SK-N-SH (cell line): ENCODE measurements around the gene PRF1. TPM values are rescaled to one million over a fixed set of nuclear protein-coding genes. Genes with fewer than 3 reads are reported as not detected.

Source experiments
- CTCF ChIA-PET: fragments of 300-600, 350-600 bp; formaldehyde crosslinking; extraction: SDS; loops from one replicate; lab custom pipeline; 2021; lab: Yijun Ruan, JAX
- POLR2A ChIA-PET: fragments of 350-600 bp; sonication (Branson Sonifier 250); formaldehyde crosslinking; extraction: SDS; loops from one replicate; lab custom pipeline; 2020; ENCODE audit warnings: antibody characterized with exemption, inconsistent platforms; lab: Yijun Ruan, JAX
- DNase-seq: peaks from one replicate; pipeline ENCODE4 v3.0.0; 2012
- H2AFZ ChIP-seq: fragments of 200-600 bp; sonication (generic); 2 replicates; pipeline ENCODE4 v1.8.1; 2016; ENCODE audit warnings: antibody characterized with exemption, mild to moderate bottlenecking, low read depth
- H3F3A ChIP-seq: fragments of 200-600 bp; sonication (generic); replicated peaks from 2 replicates; pipeline ENCODE3; 2016; ENCODE audit warnings: antibody characterized with exemption, mild to moderate bottlenecking; ENCODE audit not compliant: insufficient read depth
- H3K27ac ChIP-seq, 2 experiments: fragments of 200-500 bp in 1 of 2; fragments of 200-600 bp in 1 of 2; sonication (Bioruptor generic) in 1 of 2; sonication (generic), shearing (Covaris generic) in 1 of 2; 2 replicates each; pipeline versions ENCODE4 v1.5.1 to v1.6.1; 2014 to 2016; ENCODE audit warnings: low read depth in 2 of 2, inconsistent platforms in 1 of 2, low read length in 1 of 2, mild to moderate bottlenecking in 1 of 2, mixed read lengths in 1 of 2
- H3K27me3 ChIP-seq: fragments of 200-600 bp; sonication (generic), shearing (Covaris generic); 2 replicates; pipeline ENCODE4 v1.6.1; 2016; ENCODE audit warnings: mixed run types; ENCODE audit not compliant: insufficient read depth
- H3K36me3 ChIP-seq, 2 experiments: fragments of 200-500 bp in 1 of 2; fragments of 200-600 bp in 1 of 2; sonication (Bioruptor generic) in 1 of 2; sonication (generic) in 1 of 2; replicated peaks in 1 of 2; 2 replicates each; pipeline versions ENCODE3 to v1.5.1; 2014 to 2016; ENCODE audit warnings: low read length in 1 of 2, mild to moderate bottlenecking in 1 of 2; ENCODE audit not compliant: insufficient read depth in 2 of 2, control insufficient read depth in 1 of 2
- H3K4me1 ChIP-seq, 2 experiments: fragments of 200-500 bp in 1 of 2; fragments of 200-600 bp in 1 of 2; sonication (Bioruptor generic) in 1 of 2; sonication (generic), shearing (Covaris generic) in 1 of 2; 2 replicates each; pipeline versions ENCODE4 v1.5.1 to v1.6.1; 2014 to 2016; ENCODE audit warnings: low read depth in 1 of 2, low read length in 1 of 2, mixed run types in 1 of 2; ENCODE audit not compliant: insufficient read depth in 2 of 2, control insufficient read depth in 1 of 2
- H3K4me2 ChIP-seq: fragments of 200-600 bp; sonication (generic), shearing (Covaris generic); 2 replicates; pipeline ENCODE4 v1.6.1; 2017; ENCODE audit warnings: mixed run types
- H3K4me3 ChIP-seq, 2 experiments: fragments of 200-500 bp in 1 of 2; fragments of 200-600 bp in 1 of 2; sonication (Bioruptor generic) in 1 of 2; sonication (generic), shearing (Covaris generic) in 1 of 2; 2 replicates each; pipeline versions ENCODE4 v1.5.1 to v1.8.1; 2014 to 2016; ENCODE audit warnings: low read depth in 2 of 2, inconsistent platforms in 1 of 2, low read length in 1 of 2, mild to moderate bottlenecking in 1 of 2, mixed read lengths in 1 of 2, moderate library complexity in 1 of 2
- H3K79me2 ChIP-seq: fragments of 200-600 bp; sonication (generic); 2 replicates; pipeline ENCODE4 v1.8.1; 2017; ENCODE audit warnings: mild to moderate bottlenecking; ENCODE audit not compliant: insufficient read depth
- H3K9ac ChIP-seq: fragments of 200-600 bp; sonication (generic); 2 replicates; pipeline ENCODE4 v1.6.1; 2017; ENCODE audit warnings: mixed run types
- H3K9me2 ChIP-seq: fragments of 200-600 bp; sonication (generic); 2 replicates; pipeline ENCODE4 v1.6.1; 2017; ENCODE audit warnings: mixed run types
- H3K9me3 ChIP-seq: fragments of 200-600 bp; sonication (generic); 2 replicates; pipeline ENCODE4 v1.6.1; 2017; ENCODE audit warnings: mixed run types, mild to moderate bottlenecking, moderate library complexity
- H4K20me1 ChIP-seq: fragments of 200-600 bp; sonication (generic); 2 replicates; pipeline ENCODE4 v1.6.1; 2017; ENCODE audit warnings: mild to moderate bottlenecking, mixed run types; ENCODE audit not compliant: insufficient read depth
- CTCF ChIP-seq: fragments of 200-600 bp; sonication (generic); IDR thresholded peaks from 2 replicates; pipeline ENCODE4 v1.6.1; 2017; ENCODE audit warnings: antibody characterized with exemption, mild to moderate bottlenecking, moderate library complexity
- EP300 ChIP-seq, 2 experiments: IDR thresholded peaks; 2 replicates each; pipeline versions ENCODE4 v1.4.0 to v1.6.1; 2012; ENCODE audit warnings: borderline replicate concordance in 1 of 2, low read depth in 1 of 2, low read length in 1 of 2
- EZH2phosphoT487 ChIP-seq: fragments of 200-600 bp; sonication (generic); IDR thresholded peaks from 2 replicates; pipeline ENCODE4 v1.6.1; 2017; ENCODE audit warnings: low read depth, mixed run types, mild to moderate bottlenecking, antibody characterized with exemption, moderate library complexity, borderline replicate concordance
- FOXJ3 ChIP-seq: sonication (generic); formaldehyde crosslinking; IDR thresholded peaks from 2 replicates; pipeline ENCODE4 v1.5.1; 2020; ENCODE audit warnings: mild to moderate bottlenecking, missing genetic modification reagents
- FOXM1 ChIP-seq: IDR thresholded peaks from 2 replicates; pipeline ENCODE4 v1.4.0; 2012; ENCODE audit warnings: low read depth, mild to moderate bottlenecking
- GATA2 ChIP-seq: sonication (generic); formaldehyde crosslinking; IDR thresholded peaks from 2 replicates; pipeline ENCODE4 v1.5.0; 2020; ENCODE audit warnings: mild to moderate bottlenecking, missing genetic modification reagents
- MXI1 ChIP-seq: IDR thresholded peaks from 2 replicates; pipeline ENCODE4 v1.6.1; 2012; ENCODE audit warnings: mild to moderate bottlenecking, low read depth, low read length, improper control_type of control experiment
- PBX3 ChIP-seq: IDR thresholded peaks from 2 replicates; pipeline ENCODE4; 2012
- RAD21 ChIP-seq: IDR thresholded peaks from 2 replicates; pipeline ENCODE4 v1.6.1; 2012; ENCODE audit warnings: mild to moderate bottlenecking, low read length
- RCOR1 ChIP-seq: fragments of 150-350 bp; IDR thresholded peaks from 2 replicates; pipeline ENCODE4 v1.6.1; 2017; ENCODE audit warnings: antibody characterized with exemption, low read length
- RFX5 ChIP-seq: IDR thresholded peaks from 2 replicates; pipeline ENCODE4 v1.6.1; 2012; ENCODE audit warnings: mild to moderate bottlenecking, improper control_type of control experiment, low read length
- RXRA ChIP-seq: IDR thresholded peaks from 2 replicates; pipeline ENCODE4 v1.4.0; 2012; ENCODE audit warnings: low read depth, mild to moderate bottlenecking, borderline replicate concordance
- WGBS: methylation state at CpG from one replicate; pipeline ENCODE4 v1.1.6; 2017; ENCODE audit warnings: low lambda C conversion rate; 5-methylcytosine and 5-hydroxymethylcytosine counted together
- polyA plus RNA-seq, 3 experiments: library from polyadenylated mRNA; depleted of rRNA; stranded (reverse); fragments of >200 nt; gene quantifications; 2 replicates each; pipeline ENCODE4 v1.2.3, GENCODE V29; 2012
- TF ChIP-seq, protein P1 (sequence below): fragments of 150-350 bp; IDR thresholded peaks from 2 replicates; pipeline ENCODE4 v1.6.1; 2017; ENCODE audit warnings: antibody characterized with exemption, low read length, low read depth, borderline replicate concordance

Gene PRF1
- polyA plus RNA-seq, 1 of the 3 experiments (the other 2 are of a cell fraction): not detected

- Histone ChIP-seq H3K36me3 (no peaks in the 10 kb centered on the region), H3K9ac (no peak overlapping the region), H2AFZ (no peak overlapping the region), H3K4me1 (peaks cover 0 to 27% of the 10 kb centered on the region in 2 experiments; a peak in 1 of 4 replicates), H3K9me3 (no peaks in the 10 kb centered on the region), H3K4me3 (no peak overlapping the region), H3K4me2 (no peak overlapping the region), H3K27ac (no peak overlapping the region), H4K20me1 (no peaks in the 10 kb centered on the region), H3K27me3 (no peaks in the 10 kb centered on the region), H3K9me2 (no peaks in the 10 kb centered on the region), H3F3A (no peaks in the 10 kb centered on the region), H3K79me2 (no peaks in the 10 kb centered on the region)
- CTCF ChIA-PET: interaction anchor here (0.6 to 1.0 kb wide), 2 partner anchors 166 to 329 kb away, joined by 3 read pairs; no protein-coding TSS in a partner anchor
- POLR2A ChIA-PET: no interaction called here
- DNase-seq: no peak
- 90% methylated on average over 11 of the region's 11 CpGs for WGBS
- TF ChIP-seq RCOR1: no peak
- no peak for TF ChIP-seq EZH2phosphoT487
- TF ChIP-seq FOXJ3: no peak
- TF ChIP-seq RAD21: no peak
Measured at GRCh38 chr10:70573599-70574506, 28.7 kb downstream of the PRF1 start.

DNA sequence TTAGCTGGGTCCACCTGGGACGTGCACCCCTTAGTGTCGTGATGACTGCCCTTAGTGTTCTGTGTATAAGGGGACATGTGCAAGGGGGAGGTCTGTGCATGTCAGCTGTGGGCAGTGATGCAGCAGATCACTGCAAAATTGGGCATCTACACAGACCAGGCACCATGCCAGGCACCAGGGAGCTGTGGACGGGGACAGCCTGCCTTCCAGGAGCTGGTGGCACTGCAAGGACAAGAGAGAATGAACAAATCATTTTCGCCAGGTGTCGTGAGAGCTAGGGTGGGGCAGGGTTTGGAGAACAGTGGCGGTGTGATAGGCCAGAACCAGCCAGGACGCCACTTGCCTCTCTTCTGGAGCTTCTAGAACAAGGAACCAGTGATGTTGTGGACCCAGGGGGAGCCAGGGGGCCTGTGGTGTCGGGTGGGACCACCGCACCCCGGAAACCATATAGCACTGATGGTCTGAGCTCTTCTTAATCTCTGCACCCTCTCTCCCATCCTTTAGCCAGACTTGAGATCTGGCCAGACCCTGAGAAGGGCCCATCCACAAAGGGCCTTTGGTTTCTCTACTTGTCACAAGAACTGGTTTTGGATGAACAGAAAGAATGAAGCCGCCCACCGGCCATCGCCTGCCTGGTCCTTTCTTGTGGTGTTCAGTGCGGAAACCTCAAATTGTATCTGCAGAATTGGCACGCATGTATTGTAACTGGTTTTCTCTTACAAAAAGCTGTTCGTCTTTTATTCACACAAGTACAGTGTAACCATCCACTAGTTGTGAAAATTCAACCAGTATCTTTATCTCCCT lies 30.7 kb downstream of the PRF1 start:
- CTCF ChIA-PET: interaction anchor here (1.0 to 1.6 kb wide), 4 partner anchors 13 to 279 kb away, joined by 3 to 7 read pairs (median 4); no protein-coding TSS in a partner anchor
- peaks cover 0 to 27% of the 10 kb centered on the region in 2 experiments; a peak in 1 of 4 replicates for H3K4me1 ChIP-seq
- 71% methylated on average over 16 of the region's 16 CpGs for WGBS

DNA sequence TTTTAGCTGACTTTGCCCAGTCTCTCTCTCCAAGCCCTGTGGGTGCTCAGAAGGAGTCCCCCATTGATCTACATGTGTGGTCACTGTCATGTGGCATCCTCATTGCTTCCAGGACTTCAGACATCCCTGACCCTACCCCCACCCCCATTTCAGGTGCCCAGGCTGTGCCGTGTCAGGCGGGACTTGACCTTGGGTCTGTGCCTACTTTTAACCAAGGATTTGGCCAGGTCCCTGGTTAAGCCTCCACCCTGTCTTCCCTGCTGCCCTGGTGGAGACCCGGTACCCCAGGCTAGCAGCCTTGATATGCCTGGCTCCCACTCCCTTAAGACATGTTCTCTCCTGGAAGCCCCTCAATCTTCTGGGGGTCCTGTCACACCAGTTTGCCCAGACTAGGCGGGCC lies 31.3 kb downstream of the PRF1 start:
- Histone ChIP-seq H3K9ac (no peak overlapping the region), H4K20me1 (no peaks in the 10 kb centered on the region), H3K27ac (peak overlapping the region in 1 of 2 experiments; percentile 23; a peak in 1 of 4 replicates), H3F3A (no peaks in the 10 kb centered on the region), H3K9me2 (no peaks in the 10 kb centered on the region), H3K4me3 (no peak overlapping the region), H3K4me2 (no peak overlapping the region), H3K9me3 (no peaks in the 10 kb centered on the region), H3K36me3 (no peaks in the 10 kb centered on the region), H3K4me1 (peaks cover 0 to 21% of the 10 kb centered on the region in 2 experiments; a peak in 1 of 4 replicates), H2AFZ (no peak overlapping the region), H3K79me2 (no peaks in the 10 kb centered on the region), H3K27me3 (no peaks in the 10 kb centered on the region)
- WGBS: 71% methylated on average over 4 of the region's 4 CpGs
- ChIA-PET POLR2A (interaction anchor here (1.0 kb wide), 2 partner anchors 14 to 183 kb away, joined by 3 to 4 read pairs; no protein-coding TSS in a partner anchor), CTCF (interaction anchor here (1.0 kb wide), 1 partner anchor 280 kb away, joined by 4 read pairs; no protein-coding TSS in a partner anchor)
- DNase-seq: no peak
- TF ChIP-seq RFX5 (no peak), MXI1 (no peak), RXRA (no peak), EP300 (IDR thresholded peaks at IDR 0.05; ENCODE audit: borderline replicate concordance in 1 of 2, low read depth in 1 of 2, low read length in 1 of 2) (no peak), FOXJ3 (no peak), EZH2phosphoT487 (no peak), FOXM1 (no peak), CTCF (no peak), PBX3 (no peak), RAD21 (no peak)
- TF ChIP-seq, protein P1, sequence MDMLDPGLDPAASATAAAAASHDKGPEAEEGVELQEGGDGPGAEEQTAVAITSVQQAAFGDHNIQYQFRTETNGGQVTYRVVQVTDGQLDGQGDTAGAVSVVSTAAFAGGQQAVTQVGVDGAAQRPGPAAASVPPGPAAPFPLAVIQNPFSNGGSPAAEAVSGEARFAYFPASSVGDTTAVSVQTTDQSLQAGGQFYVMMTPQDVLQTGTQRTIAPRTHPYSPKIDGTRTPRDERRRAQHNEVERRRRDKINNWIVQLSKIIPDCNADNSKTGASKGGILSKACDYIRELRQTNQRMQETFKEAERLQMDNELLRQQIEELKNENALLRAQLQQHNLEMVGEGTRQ: no peak

More for the DNA sequence above, 30.7 kb downstream of the PRF1 start:
- H3F3A ChIP-seq: no peaks in the 10 kb centered on the region
- H3K9ac ChIP-seq: no peak overlapping the region
- H3K9me2 ChIP-seq: no peaks in the 10 kb centered on the region
- POLR2A ChIA-PET: interaction anchor here (1.0 kb wide), 2 partner anchors 13 to 182 kb away, joined by 3 to 4 read pairs; no protein-coding TSS in a partner anchor
- H3K9me3 ChIP-seq: no peaks in the 10 kb centered on the region
- no peaks in the 10 kb centered on the region for H4K20me1 ChIP-seq
- H3K4me3 ChIP-seq: no peak overlapping the region
- no peak overlapping the region for H3K4me2 ChIP-seq
- no peaks in the 10 kb centered on the region for H3K36me3 ChIP-seq
- no peaks in the 10 kb centered on the region for H3K27me3 ChIP-seq
- peak overlapping the region in 1 of 2 experiments; percentile 29; a peak in 1 of 4 replicates for H3K27ac ChIP-seq
- no peak overlapping the region for H2AFZ ChIP-seq
- DNase-seq: no peak
- TF ChIP-seq EP300 (IDR thresholded peaks at IDR 0.05; ENCODE audit: borderline replicate concordance in 1 of 2, low read depth in 1 of 2, low read length in 1 of 2) (0 out of 4 replicates have a peak, but pooled peaks of 1 of the 2 experiments have one; percentile 35), GATA2 (CRISPR knock-in tag) (no peak)
- H3K79me2 ChIP-seq: no peaks in the 10 kb centered on the region
